PC-3 (cell line): Measurements from ENCODE around the gene PPOX. TPM values are rescaled to one million over a fixed set of nuclear protein-coding genes. Genes with fewer than 3 reads are reported as not detected.
A peak's percentile ranks its signal among the peaks of the same experiment; 100 is the strongest.

ENCODE experiments used
- ATAC-seq: fragments of 200-7000 bp; cut with Tn5 transposase; 2 replicates; pipeline ENCODE4 v1.9.1; 2020; ENCODE audit warnings: mild to moderate bottlenecking, moderate library complexity
- BruUV-seq: library from RNA; stranded (reverse); fragments of 400-500 nt; replicated peaks from 2 replicates; lab custom pipeline; 2021; lab: Mats Ljungman, UMichigan
- CTCF ChIA-PET: fragments of 300-600 bp; sonication (Branson Sonifier 250); formaldehyde crosslinking; loops from one replicate; lab custom pipeline; 2022; ENCODE audit warnings: antibody characterized with exemption; lab: Charles Lee
- POLR2A ChIA-PET: fragments of 300-600 bp; sonication (Branson Sonifier 250); formaldehyde crosslinking; loops from one replicate; lab custom pipeline; 2022; ENCODE audit warnings: antibody characterized with exemption; ENCODE audit not compliant: unreplicated experiment; lab: Charles Lee
- DNase-seq: peaks from one replicate; pipeline ENCODE4 v3.0.0-alpha.2; 2015
- H2AFZ ChIP-seq: fragments of 300-600 bp; sonication (generic); 2 replicates; pipeline ENCODE4 v1.6.0; 2016; ENCODE audit warnings: antibody characterized with exemption, low read length
- H3F3A ChIP-seq: fragments of 300-600 bp; sonication (generic); one replicate; pipeline ENCODE4 v1.6.0; 2017; ENCODE audit warnings: antibody characterized with exemption, low read length, control low read depth, mild to moderate bottlenecking; ENCODE audit not compliant: unreplicated experiment
- H3K27ac ChIP-seq: fragments of 300-600 bp; sonication (generic); 2 replicates; pipeline ENCODE4 v1.5.1; 2016; ENCODE audit warnings: mild to moderate bottlenecking, low read length
- H3K27me3 ChIP-seq: fragments of 300-600 bp; sonication (generic); 2 replicates; pipeline ENCODE4 v1.6.1; 2016; ENCODE audit warnings: low read length, mixed read lengths
- H3K36me3 ChIP-seq: fragments of 300-600 bp; sonication (generic); 2 replicates; pipeline ENCODE4 v1.6.1; 2016; ENCODE audit warnings: low read depth, mixed run types, low read length, mixed read lengths
- H3K4me1 ChIP-seq: fragments of 300-600 bp; sonication (generic); 2 replicates; pipeline ENCODE4 v1.5.1; 2016; ENCODE audit warnings: low read length; ENCODE audit not compliant: insufficient read depth
- H3K4me2 ChIP-seq: fragments of 300-600 bp; sonication (generic); 2 replicates; pipeline ENCODE4 v1.6.0; 2016; ENCODE audit warnings: low read length
- H3K4me3 ChIP-seq: fragments of 300-600 bp; sonication (generic); 2 replicates; pipeline ENCODE4 v1.5.1; 2016; ENCODE audit warnings: mild to moderate bottlenecking, low read length, mixed read lengths
- H3K79me2 ChIP-seq: fragments of 300-600 bp; sonication (generic); 2 replicates; pipeline ENCODE4 v1.6.1; 2017; ENCODE audit warnings: low read length, mixed read lengths
- H3K9ac ChIP-seq: fragments of 300-600 bp; sonication (generic); 2 replicates; pipeline ENCODE4 v1.6.0; 2016; ENCODE audit warnings: mild to moderate bottlenecking, low read length
- H3K9me2 ChIP-seq: fragments of 300-600 bp; sonication (generic); replicated peaks from 2 replicates; pipeline ENCODE4 v1.6.1; 2016; ENCODE audit warnings: mixed run types, low read length, mixed read lengths
- H3K9me3 ChIP-seq: fragments of 300-600 bp; sonication (generic); 2 replicates; pipeline ENCODE4 v1.6.1; 2016; ENCODE audit warnings: low read length, mixed read lengths
- H4K20me1 ChIP-seq: fragments of 300-600 bp; sonication (generic); 2 replicates; pipeline ENCODE4 v1.6.1; 2016; ENCODE audit warnings: low read length, mixed read lengths
- EZH2 ChIP-seq: fragments of 300-600 bp; sonication (generic); IDR thresholded peaks from one replicate; pipeline ENCODE4 v1.6.1; 2017; ENCODE audit warnings: antibody characterized with exemption, mild to moderate bottlenecking, low read length; ENCODE audit not compliant: unreplicated experiment
- EZH2phosphoT487 ChIP-seq: fragments of 300-600 bp; sonication (generic); IDR thresholded peaks from 2 replicates; pipeline ENCODE4 v1.6.1; 2018; ENCODE audit warnings: mild to moderate bottlenecking, antibody characterized with exemption, low read length, borderline replicate concordance
- intact Hi-C: fragments of 100-400 bp; cut with micrococcal nuclease; formaldehyde crosslinking; loops from 2 replicates; pipeline ENCODE4 v1.9.0; 2023
- total RNA-seq: library from RNA; depleted of rRNA; stranded (reverse); fragments of >200 nt; gene quantifications from 2 replicates; pipeline ENCODE4 v1.2.3, GENCODE V29; 2014
- TF ChIP-seq, protein P1 (sequence below): fragments of 300-600 bp; sonication (generic); conservative IDR thresholded peaks from 2 replicates; pipeline ENCODE4 v1.5.1; 2017; ENCODE audit warnings: antibody characterized with exemption, low read depth, mild to moderate bottlenecking, low read length

PPOX gene
- total RNA-seq, 1 experiment from 2014 or later = 22.9 TPM

- BruUV-seq = no TSS peak
Observed at GRCh38 chr1:161128591-161129420, 37.4 kb upstream of the PPOX start.

DNA sequence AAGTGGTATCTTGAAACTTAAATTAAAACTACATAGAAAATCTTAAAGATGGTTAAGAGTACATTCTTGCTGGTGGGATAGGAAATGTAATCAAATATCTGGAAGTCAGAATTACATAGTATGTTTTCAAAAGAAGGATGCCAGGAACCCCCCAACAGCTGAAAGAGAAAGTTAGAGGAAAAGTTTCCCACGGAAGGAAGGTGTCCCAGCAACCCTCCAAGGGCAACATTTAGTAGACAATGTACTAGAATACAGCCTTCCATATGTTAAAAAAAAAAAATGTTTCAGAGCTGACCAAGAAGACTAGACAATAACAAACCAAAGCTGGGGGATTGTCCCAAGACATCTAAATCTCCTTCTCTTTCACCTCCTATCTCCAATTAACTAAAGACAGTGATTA, 36.0 kb upstream of the PPOX start:
- no peak for ATAC-seq
- intact Hi-C loops = no loop called here
- peaks cover 31% of the 10 kb centered on the region for H3K36me3 ChIP-seq
- H3K9ac ChIP-seq = no peak overlapping the region
- no peak overlapping the region for H2AFZ ChIP-seq
- ChIA-PET CTCF (no interaction called here), POLR2A (interaction anchor here (0.6 kb wide), 1 partner anchor 109 kb away, joined by 11 read pairs; the partner anchor contains the start of gene F11R)
- H3K9me2 ChIP-seq = no peaks in the 10 kb centered on the region
- no peaks in the 10 kb centered on the region for H3K27me3 ChIP-seq
- no peaks in the 10 kb centered on the region for H3K9me3 ChIP-seq
- DNase-seq = no peak
- peaks cover 5% of the 10 kb centered on the region for H3F3A ChIP-seq
- H4K20me1 ChIP-seq = no peaks in the 10 kb centered on the region
- H3K79me2 ChIP-seq = peaks cover 87% of the 10 kb centered on the region
- TF ChIP-seq, protein P1, sequence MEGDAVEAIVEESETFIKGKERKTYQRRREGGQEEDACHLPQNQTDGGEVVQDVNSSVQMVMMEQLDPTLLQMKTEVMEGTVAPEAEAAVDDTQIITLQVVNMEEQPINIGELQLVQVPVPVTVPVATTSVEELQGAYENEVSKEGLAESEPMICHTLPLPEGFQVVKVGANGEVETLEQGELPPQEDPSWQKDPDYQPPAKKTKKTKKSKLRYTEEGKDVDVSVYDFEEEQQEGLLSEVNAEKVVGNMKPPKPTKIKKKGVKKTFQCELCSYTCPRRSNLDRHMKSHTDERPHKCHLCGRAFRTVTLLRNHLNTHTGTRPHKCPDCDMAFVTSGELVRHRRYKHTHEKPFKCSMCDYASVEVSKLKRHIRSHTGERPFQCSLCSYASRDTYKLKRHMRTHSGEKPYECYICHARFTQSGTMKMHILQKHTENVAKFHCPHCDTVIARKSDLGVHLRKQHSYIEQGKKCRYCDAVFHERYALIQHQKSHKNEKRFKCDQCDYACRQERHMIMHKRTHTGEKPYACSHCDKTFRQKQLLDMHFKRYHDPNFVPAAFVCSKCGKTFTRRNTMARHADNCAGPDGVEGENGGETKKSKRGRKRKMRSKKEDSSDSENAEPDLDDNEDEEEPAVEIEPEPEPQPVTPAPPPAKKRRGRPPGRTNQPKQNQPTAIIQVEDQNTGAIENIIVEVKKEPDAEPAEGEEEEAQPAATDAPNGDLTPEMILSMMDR = no peak
- no peak for TF ChIP-seq EZH2phosphoT487
- no peak for TF ChIP-seq EZH2
- peak overlapping the region; percentile 98 for H3K4me2 ChIP-seq
- H3K4me3 ChIP-seq = peak overlapping the region; percentile 90; the same call in 1 of the 2 replicates
- peaks cover 18% of the 10 kb centered on the region for H3K4me1 ChIP-seq
- BruUV-seq = no TSS peak
- H3K27ac ChIP-seq = no peak overlapping the region

More at GRCh38 chr1:161128591-161129420, 37.4 kb upstream of the PPOX start:
- no peaks in the 10 kb centered on the region for H4K20me1 ChIP-seq
- H3K4me2 ChIP-seq = no peak overlapping the region
- ChIA-PET POLR2A (interaction anchor here (0.6 kb wide), 1 partner anchor 253 kb away, joined by 3 read pairs; no protein-coding TSS in a partner anchor), CTCF (no interaction called here)
- H3K27me3 ChIP-seq = no peaks in the 10 kb centered on the region
- H3F3A ChIP-seq = peaks cover 5% of the 10 kb centered on the region
- no peaks in the 10 kb centered on the region for H3K9me2 ChIP-seq
- intact Hi-C loops = no loop called here
- H3K79me2 ChIP-seq = peaks cover 78% of the 10 kb centered on the region
- no peak overlapping the region for H3K9ac ChIP-seq
- ATAC-seq (no peak), DNase-seq (no peak)
- peaks cover 42% of the 10 kb centered on the region for H3K36me3 ChIP-seq
- H3K4me1 ChIP-seq = peaks cover 18% of the 10 kb centered on the region
- no peaks in the 10 kb centered on the region for H3K9me3 ChIP-seq
- no peak overlapping the region for H2AFZ ChIP-seq
- H3K4me3 ChIP-seq = no peak overlapping the region
- H3K27ac ChIP-seq = no peak overlapping the region
- TF ChIP-seq EZH2phosphoT487 (no peak), EZH2 (no peak)
- TF ChIP-seq, protein P1 = no peak
